ENCODE measurements around the gene CD101.

- TF ChIP-seq EZH2phosphoT487 (IDR thresholded peaks at IDR 0.05; ENCODE audit: borderline replicate concordance, low read length): no peak
- no peak for TF ChIP-seq CTCF (IDR thresholded peaks at IDR 0.05; ENCODE audit: low read depth, low read length, poor library complexity, severe bottlenecking)
These were observed 19.1 kb downstream of the CD101 start for GRCh38 chr1:117020526-117021156.

Measured in DOHH2 (cell line).